IPS DF 6.9 (cell line): ENCODE measurements around the gene ATP6V1B1.

Experiments used
- DNase-seq: peaks from one replicate; pipeline ENCODE4 v3.0.0-alpha.2; 2013; ENCODE audit warnings: low read depth, low spot score
- H3K27ac ChIP-seq: one replicate; pipeline ENCODE4 v1.5.1; 2013; ENCODE audit warnings: low read length, control low read depth
- H3K27me3 ChIP-seq: 2 replicates; pipeline ENCODE4 v1.6.1; 2013; ENCODE audit warnings: mild to moderate bottlenecking, low read length; ENCODE audit not compliant: control insufficient read depth, insufficient read depth
- H3K36me3 ChIP-seq: 2 replicates; pipeline ENCODE4 v1.6.1; 2013; ENCODE audit warnings: low read length; ENCODE audit not compliant: control insufficient read depth, insufficient read depth
- H3K4me1 ChIP-seq: 2 replicates; pipeline ENCODE4 v1.6.1; 2013; ENCODE audit warnings: low read length; ENCODE audit not compliant: control insufficient read depth, insufficient read depth
- H3K4me3 ChIP-seq: 2 replicates; pipeline ENCODE4 v1.5.1; 2013; ENCODE audit warnings: mild to moderate bottlenecking, low read length
- H3K9me3 ChIP-seq: 2 replicates; pipeline ENCODE4 v1.6.1; 2013; ENCODE audit warnings: low read length, inconsistent platforms; ENCODE audit not compliant: control insufficient read depth, insufficient read depth
- WGBS: extraction: QIAGEN DNeasy Blood & Tissue Kit; methylation state at CpG from one replicate; pipeline ENCODE4 v1.1.7; 2013; ENCODE audit warnings: mixed read lengths, missing lambda C conversion rate; ENCODE audit not compliant: insufficient read length, insufficient coverage; 5-methylcytosine and 5-hydroxymethylcytosine counted together

Gene ATP6V1B1

DNA sequence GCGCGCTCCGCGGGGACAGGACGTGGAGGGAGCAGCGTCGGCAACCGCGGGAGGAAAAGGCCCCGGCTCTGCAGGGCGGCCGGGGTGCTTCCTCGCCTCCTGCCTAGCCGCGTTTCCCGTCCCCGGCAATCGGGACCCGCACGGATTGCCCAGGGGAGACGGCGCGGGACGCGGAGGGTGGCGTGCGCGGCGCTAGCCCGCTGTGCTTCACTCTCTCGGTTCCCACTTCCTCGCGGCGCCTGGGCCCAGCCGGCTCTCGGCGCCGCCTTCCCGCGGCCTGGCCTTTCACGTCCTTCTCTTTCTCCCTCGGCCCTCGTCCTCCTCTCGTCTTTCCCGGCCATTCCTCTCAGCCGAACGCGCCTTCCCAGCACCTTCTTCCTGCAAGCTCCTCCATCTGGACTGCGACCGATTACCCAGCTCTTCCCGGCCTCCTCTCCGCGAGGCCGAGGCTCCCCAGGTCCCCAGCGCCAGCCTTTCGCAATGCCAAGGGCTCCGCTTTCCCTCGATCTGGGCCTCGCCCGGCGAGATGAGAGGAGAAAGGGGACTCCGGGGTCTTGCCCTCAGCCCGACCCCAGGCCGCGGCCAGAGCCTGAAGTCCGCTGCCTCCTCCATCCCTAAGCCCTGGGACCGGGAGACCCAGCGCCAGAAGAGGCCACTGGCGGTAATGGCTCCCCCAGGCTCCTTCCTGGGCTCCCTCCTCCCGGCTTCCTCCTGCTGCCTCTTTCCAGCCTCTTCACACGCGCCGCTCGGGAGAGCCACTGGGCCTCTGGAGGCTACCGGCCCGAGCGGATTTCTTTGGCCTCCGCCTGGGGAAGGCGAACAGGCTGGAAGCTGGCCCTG, 34.3 kb upstream of the ATP6V1B1 start:
- Histone ChIP-seq H3K27ac (no peak overlapping the region), H3K9me3 (no peaks in the 10 kb centered on the region), H3K4me1 (peaks cover 12% of the 10 kb centered on the region), H3K36me3 (no peaks in the 10 kb centered on the region), H3K4me3 (peak overlapping the region; percentile 13; the same call in 1 of the 2 replicates), H3K27me3 (peaks cover 95% of the 10 kb centered on the region)
- no CpG with 5 or more reads among the region's 79 CpGs for WGBS
- DNase-seq, result no peak

GRCh38 chr2:70902067-70902442, 33.6 kb upstream of the ATP6V1B1 start:
- H3K9me3 ChIP-seq, result no peaks in the 10 kb centered on the region
- WGBS, result no CpG with 5 or more reads among the region's 5 CpGs
- H3K4me3 ChIP-seq, result no peak overlapping the region
- no peak for DNase-seq
- peaks cover 95% of the 10 kb centered on the region for H3K27me3 ChIP-seq
- no peak overlapping the region for H3K27ac ChIP-seq
- H3K36me3 ChIP-seq, result no peaks in the 10 kb centered on the region
- peaks cover 11% of the 10 kb centered on the region for H3K4me1 ChIP-seq

- H3K9me3 ChIP-seq, result no peaks in the 10 kb centered on the region
- no peaks in the 10 kb centered on the region for H3K36me3 ChIP-seq
- H3K27me3 ChIP-seq, result peaks cover 95% of the 10 kb centered on the region
- no peak overlapping the region for H3K4me3 ChIP-seq
- H3K27ac ChIP-seq, result no peak overlapping the region
- DNase-seq, result no peak
- H3K4me1 ChIP-seq, result peaks cover 8% of the 10 kb centered on the region
- no CpG with 5 or more reads among the region's 2 CpGs for WGBS
Observed at GRCh38 chr2:70902579-70902978, 33.1 kb upstream of the ATP6V1B1 start.

DNA sequence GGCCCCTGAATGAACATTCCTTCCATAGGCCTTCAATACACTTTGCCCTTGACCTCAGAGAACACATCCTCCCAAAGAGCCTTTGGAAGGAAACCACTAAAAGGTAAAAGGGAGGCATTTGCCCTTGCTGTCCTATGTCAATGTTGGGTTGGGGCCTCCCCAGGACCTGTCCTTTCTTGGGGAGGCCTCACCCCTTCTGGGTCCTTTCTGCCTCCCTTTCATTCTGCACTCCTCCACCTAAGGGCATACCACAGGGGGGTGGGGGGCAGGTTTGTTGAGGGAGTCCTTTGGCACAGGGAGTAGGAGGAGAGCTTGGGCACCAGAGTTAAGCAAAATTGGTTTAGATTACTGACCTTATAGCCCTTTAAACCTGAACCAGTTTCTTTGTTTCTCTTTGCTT, 32.5 kb upstream of the ATP6V1B1 start:
- H3K27ac ChIP-seq, result no peak overlapping the region
- DNase-seq, result no peak
- no peaks in the 10 kb centered on the region for H3K36me3 ChIP-seq
- H3K4me1 ChIP-seq, result peaks cover 7% of the 10 kb centered on the region
- no peak overlapping the region for H3K4me3 ChIP-seq
- no peaks in the 10 kb centered on the region for H3K9me3 ChIP-seq
- H3K27me3 ChIP-seq, result peaks cover 95% of the 10 kb centered on the region

GRCh38 chr2:70903641-70904340, 31.9 kb upstream of the ATP6V1B1 start:
- Histone ChIP-seq H3K4me1 (peaks cover 7% of the 10 kb centered on the region), H3K27ac (no peak overlapping the region), H3K36me3 (no peaks in the 10 kb centered on the region), H3K4me3 (no peak overlapping the region), H3K9me3 (no peaks in the 10 kb centered on the region), H3K27me3 (peaks cover 93% of the 10 kb centered on the region)
- no peak for DNase-seq
- WGBS, result no CpG with 5 or more reads among the region's 25 CpGs

DNA sequence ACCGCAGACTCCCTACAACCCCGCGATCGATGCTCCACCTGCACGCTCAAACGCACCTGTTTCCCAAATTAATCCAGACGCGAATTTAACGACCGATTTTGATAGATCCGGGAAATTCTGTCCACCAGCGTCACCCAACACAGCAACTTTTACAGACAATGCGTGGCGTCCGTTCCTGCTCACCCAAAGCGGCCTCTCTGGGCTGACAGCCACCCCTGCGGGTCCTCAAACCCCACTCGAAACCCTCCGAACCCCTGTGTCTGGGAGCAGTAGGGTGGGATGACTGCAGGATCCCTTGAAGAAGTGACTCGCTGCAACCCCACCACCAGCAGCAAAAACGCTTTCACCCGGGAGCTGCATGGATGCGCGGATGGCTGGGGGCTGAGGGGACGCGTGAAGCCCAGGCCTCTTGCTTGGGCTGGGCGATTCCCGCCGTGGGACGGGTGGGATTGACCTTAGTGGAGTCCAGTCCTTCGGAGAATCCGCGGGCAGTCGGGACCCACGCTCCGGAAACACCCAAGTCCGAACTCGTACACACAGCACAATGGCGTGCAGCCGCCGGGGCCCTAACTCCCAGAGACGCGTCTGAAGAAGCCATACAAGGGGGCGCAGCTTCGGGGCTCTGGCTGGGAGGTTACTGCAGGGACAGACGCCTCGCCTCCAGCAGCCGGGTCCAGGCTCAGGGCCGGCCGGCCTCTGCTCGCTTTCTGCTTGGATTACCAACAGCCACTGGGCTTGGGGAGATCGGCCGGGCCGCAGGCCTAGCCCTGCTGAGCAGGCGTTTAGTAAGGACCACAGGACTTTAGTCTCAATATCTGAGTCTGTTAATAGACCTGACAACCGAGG, 31.1 kb upstream of the ATP6V1B1 start:
- no peak for DNase-seq
- no peaks in the 10 kb centered on the region for H3K36me3 ChIP-seq
- H3K27ac ChIP-seq, result no peak overlapping the region
- H3K27me3 ChIP-seq, result peaks cover 87% of the 10 kb centered on the region
- no peaks in the 10 kb centered on the region for H3K9me3 ChIP-seq
- no CpG with 5 or more reads among the region's 56 CpGs for WGBS
- H3K4me1 ChIP-seq, result peaks cover 5% of the 10 kb centered on the region
- H3K4me3 ChIP-seq, result no peak overlapping the region

DNA sequence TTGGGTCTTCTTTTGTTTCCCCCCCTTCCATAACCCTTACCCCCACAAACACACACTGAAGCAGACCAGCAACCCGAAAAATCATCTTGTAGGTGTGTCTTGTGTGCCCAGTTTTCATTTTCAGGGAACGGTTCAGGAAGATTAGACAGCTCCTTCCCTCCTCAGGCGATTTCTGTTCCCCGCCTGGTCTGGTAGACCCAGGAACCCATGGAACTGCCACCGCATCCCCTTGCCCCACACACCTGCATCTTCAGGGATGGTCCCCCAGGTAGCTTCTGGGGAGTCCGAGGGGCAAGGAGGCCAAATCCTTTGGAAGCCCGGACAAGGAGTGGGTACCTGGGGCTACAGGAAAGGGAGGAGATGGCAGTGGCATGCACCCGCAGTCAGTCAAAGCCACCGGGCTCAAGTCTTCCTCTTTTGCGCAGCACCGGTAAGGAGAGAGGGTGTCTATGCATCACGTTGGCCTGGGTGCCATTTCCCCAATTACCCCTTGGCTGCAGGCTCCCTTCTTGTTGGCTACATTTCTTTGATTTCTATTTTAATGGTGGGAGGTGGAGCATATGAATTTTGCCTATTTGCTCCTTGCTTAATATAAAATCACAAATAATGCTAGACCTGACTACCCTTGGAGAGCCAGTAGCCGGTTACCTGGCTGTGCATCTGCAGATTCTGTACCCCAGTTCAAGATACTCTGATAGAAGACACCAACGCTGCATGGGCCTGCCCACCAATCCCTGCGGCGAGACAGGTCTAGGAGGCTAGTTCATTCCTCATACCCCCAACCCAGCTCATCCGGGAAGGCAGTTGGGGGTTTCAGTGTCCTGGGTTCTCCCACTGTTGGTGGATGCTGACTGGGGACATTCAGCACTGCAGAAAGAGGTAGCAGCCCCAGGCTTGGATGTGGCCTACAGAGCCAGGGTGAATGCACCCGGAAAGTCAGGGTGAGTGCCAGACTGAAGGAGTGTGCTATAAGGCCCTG, 30.0 kb upstream of the ATP6V1B1 start:
- Histone ChIP-seq H3K4me3 (no peak overlapping the region), H3K27ac (no peak overlapping the region), H3K27me3 (peaks cover 80% of the 10 kb centered on the region), H3K36me3 (no peaks in the 10 kb centered on the region), H3K4me1 (peaks cover 4% of the 10 kb centered on the region), H3K9me3 (no peaks in the 10 kb centered on the region)
- DNase-seq, result no peak
- no CpG with 5 or more reads among the region's 18 CpGs for WGBS

DNA sequence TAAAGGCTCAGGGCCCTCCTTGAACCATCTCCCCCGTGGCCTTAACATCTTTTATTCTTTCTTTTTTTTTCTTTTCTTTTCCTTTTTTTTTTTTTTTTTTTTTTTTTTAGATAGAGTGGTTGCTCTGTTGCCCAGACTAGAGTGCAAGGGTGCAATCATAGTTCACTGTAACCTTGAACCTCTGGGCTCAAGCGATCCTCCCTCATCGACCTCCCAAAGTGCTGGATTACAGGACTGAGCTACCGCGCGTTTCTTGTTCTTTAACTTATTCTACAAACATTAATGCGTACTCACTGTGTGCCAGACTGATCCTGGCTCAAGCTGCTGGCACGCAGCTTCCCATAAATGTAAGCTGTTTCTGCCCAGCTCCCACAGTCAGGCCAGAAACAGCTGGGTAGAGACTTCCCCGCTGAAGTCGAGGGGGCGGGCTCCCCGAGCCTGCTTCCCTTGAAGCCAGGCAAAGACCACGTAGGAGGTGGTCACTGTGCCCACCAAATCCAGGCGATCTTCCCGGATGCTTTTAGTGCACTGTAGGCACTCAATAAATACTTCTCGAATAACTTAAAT, 29.2 kb upstream of the ATP6V1B1 start:
- Histone ChIP-seq H3K4me1 (peaks cover 2% of the 10 kb centered on the region), H3K27ac (no peak overlapping the region), H3K9me3 (no peaks in the 10 kb centered on the region), H3K27me3 (peaks cover 72% of the 10 kb centered on the region), H3K36me3 (no peaks in the 10 kb centered on the region), H3K4me3 (no peak overlapping the region)
- DNase-seq, result no peak
- no CpG with 5 or more reads among the region's 16 CpGs for WGBS

DNA sequence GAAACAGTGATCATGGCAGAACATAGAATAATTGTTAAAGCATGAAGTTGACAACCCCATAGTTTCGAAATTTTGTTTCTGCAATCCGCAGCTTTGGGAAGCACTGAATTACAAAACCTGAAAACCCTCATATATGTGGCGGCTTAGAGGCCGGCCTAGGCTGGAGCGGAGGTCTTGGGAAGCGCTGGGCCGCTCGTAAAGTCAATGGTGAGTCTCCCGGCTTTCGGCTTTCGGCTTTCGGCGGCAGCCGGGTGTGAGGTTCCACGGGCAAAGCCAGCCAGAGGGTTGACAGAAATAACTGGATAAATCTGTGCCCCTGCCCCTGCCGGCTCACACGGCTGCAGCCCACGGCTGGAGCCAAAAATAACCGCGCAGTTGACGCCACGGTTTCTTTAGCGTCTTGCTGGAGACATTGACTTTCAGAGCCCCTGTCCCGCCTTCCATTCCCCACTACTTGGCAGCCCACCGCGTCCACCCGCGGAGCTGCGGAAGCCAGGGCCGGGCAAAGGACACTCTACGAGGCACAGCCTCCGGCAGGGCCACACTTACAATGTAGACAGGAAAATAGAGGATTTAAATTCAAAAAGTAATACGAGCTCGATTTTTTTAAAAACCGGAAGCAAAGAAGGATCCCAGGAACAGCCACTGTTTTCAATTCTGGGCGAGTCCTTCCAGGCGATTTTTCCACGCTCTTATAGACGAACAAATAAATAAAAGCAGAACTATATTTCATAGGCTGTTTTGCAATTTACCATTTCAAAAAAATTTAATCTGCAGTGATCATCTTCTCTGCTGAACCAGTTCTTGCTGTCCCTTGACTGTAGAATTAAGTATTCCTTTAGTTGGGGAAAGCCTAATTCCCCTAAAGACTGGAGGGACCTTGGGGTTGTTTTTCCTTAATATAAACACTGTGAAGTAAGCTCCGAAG, 28.3 kb upstream of the ATP6V1B1 start:
- no peak overlapping the region for H3K4me3 ChIP-seq
- H3K27me3 ChIP-seq, result peaks cover 64% of the 10 kb centered on the region

More for the DNA sequence above, 28.3 kb upstream of the ATP6V1B1 start:
- Histone ChIP-seq H3K4me1 (no peaks in the 10 kb centered on the region; the same call in 1 of the 2 replicates), H3K9me3 (no peaks in the 10 kb centered on the region), H3K36me3 (no peaks in the 10 kb centered on the region), H3K27ac (no peak overlapping the region)
- DNase-seq, result no peak
- no CpG with 5 or more reads among the region's 40 CpGs for WGBS
